HepG2 (cell line): ENCODE measurements around the gene DPEP3. TPM values are rescaled to one million over a fixed set of nuclear protein-coding genes. Genes with fewer than 3 reads are reported as not detected.

Experiments used
- ATF1 ChIP-seq: IDR thresholded peaks from 2 replicates; pipeline ENCODE4 v1.6.1; 2016; ENCODE audit warnings: mild to moderate bottlenecking, control low read depth
- EEA1 ChIP-seq: sonication (generic); formaldehyde crosslinking; IDR thresholded peaks from 2 replicates; pipeline ENCODE4 v1.5.1; 2020; ENCODE audit warnings: mild to moderate bottlenecking, missing genetic modification reagents, borderline replicate concordance
- GABPB1 ChIP-seq: IDR thresholded peaks from 2 replicates; pipeline ENCODE4 v1.6.1; 2016; ENCODE audit warnings: mild to moderate bottlenecking, missing genetic modification reagents, moderate library complexity, missing compliant biosample characterization
- GZF1 ChIP-seq: sonication (generic); formaldehyde crosslinking; IDR thresholded peaks from 2 replicates; pipeline ENCODE4 v1.5.1; 2020; ENCODE audit warnings: mild to moderate bottlenecking, missing genetic modification reagents
- HNF4A ChIP-seq: sonication (generic); formaldehyde crosslinking; IDR thresholded peaks from 2 replicates; pipeline ENCODE4 v1.4.0; 2020; ENCODE audit warnings: missing genetic modification reagents
- HNRNPK ChIP-seq: fragments of 200-400 bp; formaldehyde crosslinking; IDR thresholded peaks from 2 replicates; pipeline ENCODE4 v1.6.1; 2018; ENCODE audit warnings: low read length, low read depth, moderate library complexity, mild to moderate bottlenecking; ENCODE audit not compliant: poor library complexity, severe bottlenecking
- HOXA3 ChIP-seq: sonication (generic); formaldehyde crosslinking; IDR thresholded peaks from 2 replicates; pipeline ENCODE4 v1.5.0; 2020; ENCODE audit warnings: missing genetic modification reagents
- NFRKB ChIP-seq: fragments of 450-650 bp; IDR thresholded peaks from 2 replicates; pipeline ENCODE4 v1.6.1; 2017
- RARA ChIP-seq: IDR thresholded peaks from 2 replicates; pipeline ENCODE4 v1.6.1; 2016; ENCODE audit warnings: missing genetic modification reagents, missing compliant biosample characterization
- RARG ChIP-seq: sonication (generic); formaldehyde crosslinking; IDR thresholded peaks from 2 replicates; pipeline ENCODE4 v1.4.0; 2020; ENCODE audit warnings: low read depth, mild to moderate bottlenecking, missing genetic modification reagents
- SALL2 ChIP-seq: sonication (generic); formaldehyde crosslinking; IDR thresholded peaks from 2 replicates; pipeline ENCODE4 v1.8.1; 2023; ENCODE audit warnings: mild to moderate bottlenecking, missing genetic modification reagents, inconsistent platforms
- SP4 ChIP-seq: sonication (generic); formaldehyde crosslinking; IDR thresholded peaks from 2 replicates; pipeline ENCODE4 v1.8.1; 2023; ENCODE audit warnings: mild to moderate bottlenecking, missing genetic modification reagents
- ZNF337 ChIP-seq: sonication (generic); formaldehyde crosslinking; IDR thresholded peaks from 2 replicates; pipeline ENCODE4 v1.5.1; 2020; ENCODE audit warnings: missing genetic modification reagents, low read depth, mild to moderate bottlenecking, borderline replicate concordance
- ZNF747 ChIP-seq: sonication (generic); formaldehyde crosslinking; IDR thresholded peaks from 2 replicates; pipeline ENCODE4 v1.8.1; 2023; ENCODE audit warnings: missing genetic modification reagents, mild to moderate bottlenecking, borderline replicate concordance
- polyA plus RNA-seq, 8 experiments: library from polyadenylated mRNA; depleted of rRNA in 3 of 8; stranded (reverse) in 7 of 8; unstranded in 1 of 8; fragments of >200 nt; fragmentation: Illumina TruSeq in 4 of 8; extraction: Trizol in 4 of 8; gene quantifications; 2 replicates each; pipeline versions ENCODE4 v1.2.1 to v1.2.3, GENCODE V29; 2011 to 2016; ENCODE audit warnings: low read depth in 4 of 8, missing spikeins in 1 of 8, mixed read lengths in 1 of 8; ENCODE audit not compliant: insufficient read depth in 1 of 8
- total RNA-seq, 5 experiments: library from RNA; depleted of rRNA; stranded (reverse); fragments of >200 nt; fragmentation: Illumina TruSeq; extraction: Trizol; gene quantifications; 2 replicates each; pipeline ENCODE4 v1.2.3, GENCODE V29; 2016; ENCODE audit warnings: low read depth in 1 of 5
- TF ChIP-seq, protein P1 (sequence below): sonication (generic); formaldehyde crosslinking; IDR thresholded peaks from 2 replicates; pipeline ENCODE4 v1.8.0; 2022; ENCODE audit warnings: low read depth, missing genetic modification reagents
- TF ChIP-seq, protein P2 (sequence below): sonication (generic); formaldehyde crosslinking; IDR thresholded peaks from 2 replicates; pipeline ENCODE4 v1.5.0; 2020; ENCODE audit warnings: mild to moderate bottlenecking, missing genetic modification reagents
- TF ChIP-seq, protein P3 (sequence below): sonication (generic); formaldehyde crosslinking; IDR thresholded peaks from 2 replicates; pipeline ENCODE4 v1.4.0; 2020; ENCODE audit warnings: missing genetic modification reagents
- TF ChIP-seq, protein P4 (sequence below): sonication (generic); formaldehyde crosslinking; IDR thresholded peaks from 2 replicates; pipeline ENCODE4 v1.9.0; 2022; ENCODE audit warnings: missing genetic modification reagents, mild to moderate bottlenecking, borderline replicate concordance

The DPEP3 gene
- total and polyA plus RNA-seq, 2 of the 13 experiments (the other 11 are each of a cell fraction or from before 2014, with no cell fraction given), result not detected

DNA sequence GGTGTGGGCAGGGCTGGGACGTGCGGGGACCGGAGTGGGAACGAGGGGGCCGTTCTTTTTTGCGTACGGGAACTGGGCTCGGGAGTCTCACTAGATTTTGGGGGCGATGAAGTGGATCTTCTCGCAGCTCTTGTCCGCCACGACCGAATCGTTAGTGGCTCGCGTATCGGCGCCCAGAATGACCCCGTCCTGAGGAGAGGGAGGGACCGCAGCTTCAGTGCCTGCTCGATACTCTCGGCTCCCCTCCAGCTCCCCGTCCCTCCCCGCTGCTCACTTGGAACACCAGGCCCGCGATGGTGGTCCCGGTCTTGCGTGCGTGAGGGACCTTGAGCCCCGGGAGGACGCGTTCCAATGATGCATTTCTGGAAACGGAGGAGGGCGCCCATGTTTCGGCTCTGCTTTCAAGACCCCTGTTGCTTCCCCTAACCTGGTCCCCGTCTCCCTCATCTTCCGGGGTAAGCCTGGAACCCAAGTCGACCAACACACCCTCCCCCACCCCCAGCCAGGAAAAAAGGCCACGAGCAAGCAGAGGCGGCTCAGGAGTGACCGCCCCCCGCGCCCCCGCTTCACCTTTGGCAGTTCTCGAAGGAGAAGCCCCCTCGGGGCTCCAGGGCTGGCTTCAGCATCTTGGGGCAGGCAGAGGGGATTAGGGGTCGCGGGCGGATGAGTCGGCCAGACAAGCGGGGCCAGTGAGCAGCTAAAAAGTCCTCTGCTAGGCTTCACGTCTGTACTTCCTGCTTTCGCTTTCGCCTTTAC lies 44.0 kb downstream of the DPEP3 start, which contains the start of gene PSMB10 (continued):
- TF ChIP-seq, protein P1, sequence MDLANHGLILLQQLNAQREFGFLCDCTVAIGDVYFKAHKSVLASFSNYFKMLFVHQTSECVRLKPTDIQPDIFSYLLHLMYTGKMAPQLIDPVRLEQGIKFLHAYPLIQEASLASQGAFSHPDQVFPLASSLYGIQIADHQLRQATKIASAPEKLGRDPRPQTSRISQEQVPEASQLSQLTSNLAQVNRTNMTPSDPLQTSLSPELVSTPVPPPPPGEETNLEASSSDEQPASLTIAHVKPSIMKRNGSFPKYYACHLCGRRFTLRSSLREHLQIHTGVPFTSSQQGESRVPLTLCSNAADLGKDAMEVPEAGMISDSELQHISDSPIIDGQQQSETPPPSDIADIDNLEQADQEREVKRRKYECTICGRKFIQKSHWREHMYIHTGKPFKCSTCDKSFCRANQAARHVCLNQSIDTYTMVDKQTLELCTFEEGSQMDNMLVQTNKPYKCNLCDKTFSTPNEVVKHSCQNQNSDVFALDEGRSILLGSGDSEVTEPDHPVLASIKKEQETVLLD (CRISPR knock-in tag), result no peak
- TF ChIP-seq, protein P2, sequence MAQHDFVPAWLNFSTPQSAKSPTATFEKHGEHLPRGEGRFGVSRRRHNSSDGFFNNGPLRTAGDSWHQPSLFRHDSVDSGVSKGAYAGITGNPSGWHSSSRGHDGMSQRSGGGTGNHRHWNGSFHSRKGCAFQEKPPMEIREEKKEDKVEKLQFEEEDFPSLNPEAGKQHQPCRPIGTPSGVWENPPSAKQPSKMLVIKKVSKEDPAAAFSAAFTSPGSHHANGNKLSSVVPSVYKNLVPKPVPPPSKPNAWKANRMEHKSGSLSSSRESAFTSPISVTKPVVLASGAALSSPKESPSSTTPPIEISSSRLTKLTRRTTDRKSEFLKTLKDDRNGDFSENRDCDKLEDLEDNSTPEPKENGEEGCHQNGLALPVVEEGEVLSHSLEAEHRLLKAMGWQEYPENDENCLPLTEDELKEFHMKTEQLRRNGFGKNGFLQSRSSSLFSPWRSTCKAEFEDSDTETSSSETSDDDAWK (CRISPR knock-in tag), result no peak
- no peak for TF ChIP-seq SP4
- TF ChIP-seq ZNF337, result no peak
- no peak; the same call in 1 of the 2 replicates for TF ChIP-seq SALL2
- TF ChIP-seq HNF4A (CRISPR knock-in tag), result no peak; the same call in 1 of the 2 replicates
- no peak for TF ChIP-seq HNRNPK
- TF ChIP-seq NFRKB, result no peak
- no peak for TF ChIP-seq ZNF747
- TF ChIP-seq RARA (CRISPR knock-in tag), result no peak
- TF ChIP-seq GZF1 (CRISPR knock-in tag), result no peak
- TF ChIP-seq, protein P3, sequence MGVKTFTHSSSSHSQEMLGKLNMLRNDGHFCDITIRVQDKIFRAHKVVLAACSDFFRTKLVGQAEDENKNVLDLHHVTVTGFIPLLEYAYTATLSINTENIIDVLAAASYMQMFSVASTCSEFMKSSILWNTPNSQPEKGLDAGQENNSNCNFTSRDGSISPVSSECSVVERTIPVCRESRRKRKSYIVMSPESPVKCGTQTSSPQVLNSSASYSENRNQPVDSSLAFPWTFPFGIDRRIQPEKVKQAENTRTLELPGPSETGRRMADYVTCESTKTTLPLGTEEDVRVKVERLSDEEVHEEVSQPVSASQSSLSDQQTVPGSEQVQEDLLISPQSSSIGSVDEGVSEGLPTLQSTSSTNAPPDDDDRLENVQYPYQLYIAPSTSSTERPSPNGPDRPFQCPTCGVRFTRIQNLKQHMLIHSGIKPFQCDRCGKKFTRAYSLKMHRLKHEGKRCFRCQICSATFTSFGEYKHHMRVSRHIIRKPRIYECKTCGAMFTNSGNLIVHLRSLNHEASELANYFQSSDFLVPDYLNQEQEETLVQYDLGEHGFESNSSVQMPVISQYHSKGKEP (CRISPR knock-in tag), result no peak
- TF ChIP-seq EEA1 (CRISPR knock-in tag), result no peak
- no peak for TF ChIP-seq GABPB1
- TF ChIP-seq ATF1 (CRISPR knock-in tag), result no peak
- TF ChIP-seq, protein P4, sequence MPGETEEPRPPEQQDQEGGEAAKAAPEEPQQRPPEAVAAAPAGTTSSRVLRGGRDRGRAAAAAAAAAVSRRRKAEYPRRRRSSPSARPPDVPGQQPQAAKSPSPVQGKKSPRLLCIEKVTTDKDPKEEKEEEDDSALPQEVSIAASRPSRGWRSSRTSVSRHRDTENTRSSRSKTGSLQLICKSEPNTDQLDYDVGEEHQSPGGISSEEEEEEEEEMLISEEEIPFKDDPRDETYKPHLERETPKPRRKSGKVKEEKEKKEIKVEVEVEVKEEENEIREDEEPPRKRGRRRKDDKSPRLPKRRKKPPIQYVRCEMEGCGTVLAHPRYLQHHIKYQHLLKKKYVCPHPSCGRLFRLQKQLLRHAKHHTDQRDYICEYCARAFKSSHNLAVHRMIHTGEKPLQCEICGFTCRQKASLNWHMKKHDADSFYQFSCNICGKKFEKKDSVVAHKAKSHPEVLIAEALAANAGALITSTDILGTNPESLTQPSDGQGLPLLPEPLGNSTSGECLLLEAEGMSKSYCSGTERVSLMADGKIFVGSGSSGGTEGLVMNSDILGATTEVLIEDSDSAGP, result peak; percentile 43; the same call in 1 of the 2 replicates
- no peak for TF ChIP-seq HOXA3 (CRISPR knock-in tag)
- TF ChIP-seq RARG (CRISPR knock-in tag), result peak; percentile 11; the same call in 1 of the 2 replicates
